ENCODE results near the gene GALR2. TPM values are rescaled to one million over a fixed set of nuclear protein-coding genes. Genes with fewer than 3 reads are reported as not detected.

GALR2 gene
- total and polyA plus RNA-seq, 9 of the 15 experiments (the other 6 are each of a cell fraction or from before 2014, with no cell fraction given): 0.34 TPM; not detected in 8

GRCh38 chr17:76025294-76025693 lies 49.3 kb upstream of the GALR2 start (continued):
- TF ChIP-seq ZBTB40 (IDR thresholded peaks at IDR 0.05) (no peak), ZBTB40 (CRISPR knock-in tag; IDR thresholded peaks at IDR 0.05) (no peak), HOMEZ (CRISPR knock-in tag; IDR thresholded peaks at IDR 0.05) (no peak), SREBF2 (CRISPR knock-in tag; IDR thresholded peaks at IDR 0.05) (no peak)

All from K562 (cell line).